K562 (cell line): ENCODE measurements around the gene RPLP2.

Experiments
- JUNB ChIP-seq: fragments of 450-650 bp; formaldehyde crosslinking; conservative IDR thresholded peaks from 2 replicates; pipeline ENCODE4 v1.4.0; 2020; ENCODE audit warnings: mild to moderate bottlenecking
- JUND ChIP-seq, 2 experiments: IDR thresholded peaks; 2 replicates in 1 of 2; 3 replicates in 1 of 2; pipeline ENCODE4 v1.6.1; 2011; ENCODE audit warnings: borderline replicate concordance in 2 of 2, low read depth in 2 of 2, low read length in 2 of 2, improper control_type of control experiment in 1 of 2, missing biosample characterization in 1 of 2, missing genetic modification characterization in 1 of 2, missing genetic modification reagents in 1 of 2

GRCh38 chr11:803770-804598, 5.8 kb upstream of the RPLP2 start:
- TF ChIP-seq JUNB (CRISPR knock-in tag) = no peak
- TF ChIP-seq JUND (IDR thresholded peaks at IDR 0.05; ENCODE audit: borderline replicate concordance, low read depth, low read length) = no peak
- TF ChIP-seq JUND (tag; IDR thresholded peaks at IDR 0.05; ENCODE audit: borderline replicate concordance, low read depth, low read length) = no peak
